Subcutaneous abdominal adipose tissue (tissue), 5 donors: ENCODE data around the gene AKAP8L.
"Not testable (repeated sequence)": the region's sequence is repeated elsewhere in the genome, so short reads cannot be mapped to it uniquely, and the experiment has no call there.

Source experiments
- H3K27ac ChIP-seq: one replicate; pipeline ENCODE4 v1.7.0; 2013; ENCODE audit warnings: low read depth, mild to moderate bottlenecking, inconsistent platforms, low read length, moderate library complexity
- H3K27me3 ChIP-seq, 5 donors: one replicate each; pipeline ENCODE4 v1.7.0; 2013; ENCODE audit warnings: low read length in 5 of 5, inconsistent platforms in 1 of 5; ENCODE audit not compliant: control insufficient read depth in 5 of 5, insufficient read depth in 4 of 5
- H3K36me3 ChIP-seq, 5 donors: one replicate each; pipeline ENCODE4 v1.7.0; 2013; ENCODE audit warnings: low read length in 5 of 5; ENCODE audit not compliant: control insufficient read depth in 5 of 5, insufficient read depth in 5 of 5
- H3K4me1 ChIP-seq, 5 donors: one replicate each; pipeline ENCODE4 v1.7.0; 2013; ENCODE audit warnings: low read length in 5 of 5, mild to moderate bottlenecking in 3 of 5, moderate library complexity in 1 of 5; ENCODE audit not compliant: control insufficient read depth in 5 of 5, insufficient read depth in 5 of 5
- H3K4me3 ChIP-seq, 5 donors: one replicate each; pipeline ENCODE4 v1.7.0; 2013; ENCODE audit warnings: low read length in 5 of 5, low read depth in 1 of 5
- H3K9ac ChIP-seq, 5 donors: one replicate each; pipeline ENCODE4 v1.7.0; 2013; ENCODE audit warnings: low read length in 5 of 5, mild to moderate bottlenecking in 4 of 5, moderate library complexity in 3 of 5
- H3K9me3 ChIP-seq, 5 donors: one replicate each; pipeline ENCODE4 v1.7.0; 2013; ENCODE audit warnings: low read length in 5 of 5; ENCODE audit not compliant: control insufficient read depth in 5 of 5
- donor health status: healthy.
- donor health status: healthy.
- donor health status: healthy.
- donor health status: healthy.
- donor health status: healthy.

Gene AKAP8L

GRCh38 chr19:15337202-15337601 lies 81.6 kb downstream of the AKAP8L start:
- Histone ChIP-seq H3K4me1 (peaks cover 0 to 10% (median 9%) of the 10 kb centered on the region in 5 donors), H3K9ac (no peak overlapping the region), H3K27me3 (no peaks in the 10 kb centered on the region), H3K9me3 (no peaks in the 10 kb centered on the region), H3K27ac (no peak overlapping the region), H3K36me3 (no peaks in the 10 kb centered on the region), H3K4me3 (no peak overlapping the region)

DNA sequence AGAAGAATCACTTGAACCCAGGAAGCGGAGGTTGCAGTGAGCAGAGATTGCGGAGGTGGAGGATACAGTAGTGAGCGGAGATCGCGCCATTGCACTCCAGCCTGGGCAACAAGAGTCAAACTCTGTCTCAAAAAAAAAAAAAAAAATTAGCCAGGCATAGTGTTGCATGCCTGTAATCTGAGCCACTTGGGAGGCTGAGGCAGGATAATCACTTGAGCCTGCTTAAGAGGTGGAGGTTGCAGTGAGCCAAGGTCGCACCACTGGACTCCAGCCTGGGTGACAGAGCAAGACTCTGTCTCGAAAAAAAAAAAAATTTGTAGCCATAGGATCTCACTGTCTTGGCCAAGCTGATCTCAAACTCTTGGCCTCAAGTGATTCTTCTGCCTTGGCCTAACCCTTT lies 82.8 kb downstream of the AKAP8L start:
- H3K27me3 ChIP-seq, H3K9me3 ChIP-seq, H3K36me3 ChIP-seq, H3K9ac ChIP-seq, H3K27ac ChIP-seq, H3K4me3 ChIP-seq: not testable (repeated sequence)
- peaks cover 0 to 14% (median 11%) of the 10 kb centered on the region in 5 donors for H3K4me1 ChIP-seq

GRCh38 chr19:15332311-15332996 lies 86.3 kb downstream of the AKAP8L start, which contains the start of gene BRD4:
TSS of gene BRD4 (minus strand) at chr19:15332539. CDS start at chr19:15273099, 59,440 bp downstream.
- Histone ChIP-seq H3K9me3 (no peaks in the 10 kb centered on the region), H3K27ac (peak within 1 kb of the TSS; percentile 94), H3K27me3 (no peaks in the 10 kb centered on the region), H3K36me3 (no peaks in the 10 kb centered on the region), H3K4me3 (peak within 1 kb of the TSS; percentile 86 to 94 (median 90)), H3K9ac (peak within 1 kb of the TSS in 4 of 5 donors; percentile 77 to 98 (median 94)), H3K4me1 (peaks cover 7 to 45% (median 41%) of the 10 kb centered on the region in 5 donors)

GRCh38 chr19:15331419-15332310 lies 87.1 kb downstream of the AKAP8L start:
- H3K9ac ChIP-seq = peak overlapping the region in 4 of 5 donors; percentile 77 to 98 (median 94)
- peak overlapping the region; percentile 94 for H3K27ac ChIP-seq

DNA sequence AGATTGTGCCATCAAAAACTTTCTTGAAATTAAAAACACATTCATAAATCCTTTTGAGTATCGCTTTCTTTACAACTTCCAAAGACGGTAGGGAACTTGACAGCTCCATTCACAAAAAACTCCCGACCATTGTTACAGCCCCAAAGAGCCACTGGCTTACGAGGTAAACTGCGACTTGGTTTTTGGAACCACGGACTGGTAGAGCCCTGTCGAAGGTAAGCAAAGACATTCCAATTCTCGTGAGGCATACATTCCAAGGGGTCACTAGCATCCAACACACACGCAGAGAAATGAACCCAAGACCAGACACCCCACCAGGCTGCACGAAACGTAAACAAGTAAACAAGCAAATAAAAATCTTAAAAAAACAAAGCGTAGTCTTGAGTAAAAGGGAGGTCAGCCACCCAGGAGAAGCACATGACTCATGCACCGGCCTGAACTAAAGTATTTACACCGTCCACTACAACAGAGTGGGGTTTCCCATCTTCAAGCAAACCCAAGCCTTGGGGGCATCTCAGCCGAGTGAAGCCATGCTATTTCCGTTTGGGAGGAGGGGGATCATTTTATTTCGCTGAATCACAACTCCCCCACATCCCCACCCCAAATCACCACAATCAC lies 87.9 kb downstream of the AKAP8L start:
- H3K27ac ChIP-seq = peak overlapping the region; percentile 94
- peak overlapping the region; percentile 73 to 94 (median 88) for H3K4me3 ChIP-seq
- peak overlapping the region; percentile 52 to 98 (median 93) for H3K9ac ChIP-seq
- no peaks in the 10 kb centered on the region for H3K9me3 ChIP-seq
- no peaks in the 10 kb centered on the region for H3K36me3 ChIP-seq
- H3K4me1 ChIP-seq = peaks cover 7 to 60% (median 56%) of the 10 kb centered on the region in 5 donors
- H3K27me3 ChIP-seq = no peaks in the 10 kb centered on the region

More at GRCh38 chr19:15331419-15332310, 87.1 kb downstream of the AKAP8L start:
- peak overlapping the region; percentile 73 to 94 (median 88) for H3K4me3 ChIP-seq
- H3K9me3 ChIP-seq = no peaks in the 10 kb centered on the region
- peaks cover 7 to 53% (median 49%) of the 10 kb centered on the region in 5 donors for H3K4me1 ChIP-seq
- no peaks in the 10 kb centered on the region for H3K36me3 ChIP-seq
- no peaks in the 10 kb centered on the region for H3K27me3 ChIP-seq
